GM19023 (cell line): ENCODE measurements around the gene NEK3.
"Not testable (repeated sequence)": the region's sequence is repeated elsewhere in the genome, so short reads cannot be mapped to it uniquely, and the experiment has no call there.

Experiments used
- ATAC-seq: cut with Tn5 transposase; IDR thresholded peaks from one replicate; pipeline ENCODE4 v1.9.1; 2021; ENCODE audit warnings: mild to moderate bottlenecking, moderate library complexity; ENCODE audit not compliant: unreplicated experiment

Gene NEK3

DNA sequence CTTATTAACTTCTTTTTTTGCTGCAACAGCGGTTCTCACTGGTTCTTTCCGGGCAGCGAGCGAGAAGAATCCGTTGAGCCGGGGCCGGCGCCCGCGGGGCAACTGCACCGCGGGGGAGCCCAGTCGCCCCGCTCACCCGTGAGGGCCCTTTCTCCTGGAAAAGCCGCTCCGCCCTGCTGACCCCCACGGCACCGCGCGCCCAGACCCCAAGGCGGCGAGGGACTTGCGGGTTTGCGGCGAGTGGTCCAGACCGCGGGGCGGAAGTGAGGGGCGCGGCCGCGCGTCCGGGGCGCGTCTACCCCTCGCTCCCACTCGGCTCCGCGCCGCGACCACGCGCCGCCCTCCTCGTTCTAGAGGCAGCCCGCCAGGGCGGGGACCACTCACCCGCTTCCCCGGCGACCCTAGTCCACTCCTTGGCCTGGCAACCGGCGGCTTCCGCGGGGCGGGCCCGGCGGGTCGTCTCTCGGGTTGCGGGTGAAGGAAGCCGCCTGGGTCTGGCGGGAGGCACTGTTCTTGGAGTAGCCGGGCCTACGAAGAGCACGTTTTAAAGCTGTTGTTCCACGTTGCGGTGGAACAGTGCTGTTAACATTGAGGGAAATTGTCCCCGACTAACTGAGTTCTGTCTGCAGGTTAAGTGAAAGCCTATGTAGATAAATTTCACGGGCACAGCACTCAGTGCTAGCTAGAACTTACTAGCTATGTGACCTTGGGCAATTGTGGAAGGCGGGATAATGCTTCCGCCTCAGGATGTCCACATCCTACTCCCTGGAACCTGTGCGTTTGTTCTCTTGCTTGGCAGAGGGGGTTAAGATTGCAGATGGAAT is at the start of gene NEK3:
NEK3 (minus strand) TSS at position 439 of the 824 bp plus-strand sequence. CDS start 3,406 bp downstream, outside the sequence.
- peak; percentile 84 for ATAC-seq

- not testable (repeated sequence) for ATAC-seq
These were observed 49.0 kb upstream of the NEK3 start for GRCh38 chr13:52208384-52208783.

DNA sequence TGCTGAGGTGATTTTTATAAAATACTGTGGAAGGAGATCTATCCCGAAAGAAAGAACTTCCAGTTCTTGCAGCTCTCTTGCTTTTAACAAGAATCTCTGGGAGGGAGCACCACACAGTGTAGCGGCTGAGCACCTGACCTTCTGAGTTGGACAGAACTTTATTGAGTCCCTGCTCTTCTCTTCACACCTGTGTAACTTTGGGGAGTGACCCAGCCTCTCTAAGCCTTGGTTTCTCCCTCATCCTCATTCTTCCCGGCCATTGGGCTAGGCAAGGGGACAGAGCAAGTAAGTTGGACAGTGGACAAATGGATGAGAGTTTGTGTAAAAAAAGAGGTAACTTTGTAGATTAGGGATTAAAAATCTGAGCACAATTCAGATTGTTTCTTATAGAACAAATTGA is 48.5 kb upstream of the NEK3 start:
- ATAC-seq: not testable (repeated sequence)

- ATAC-seq: not testable (repeated sequence)
These were observed 47.9 kb upstream of the NEK3 start for GRCh38 chr13:52207337-52207736.

GRCh38 chr13:52204546-52204945 is 45.1 kb upstream of the NEK3 start:
- ATAC-seq: not testable (repeated sequence)

GRCh38 chr13:52203864-52204263 is 44.5 kb upstream of the NEK3 start:
- not testable (repeated sequence) for ATAC-seq

DNA sequence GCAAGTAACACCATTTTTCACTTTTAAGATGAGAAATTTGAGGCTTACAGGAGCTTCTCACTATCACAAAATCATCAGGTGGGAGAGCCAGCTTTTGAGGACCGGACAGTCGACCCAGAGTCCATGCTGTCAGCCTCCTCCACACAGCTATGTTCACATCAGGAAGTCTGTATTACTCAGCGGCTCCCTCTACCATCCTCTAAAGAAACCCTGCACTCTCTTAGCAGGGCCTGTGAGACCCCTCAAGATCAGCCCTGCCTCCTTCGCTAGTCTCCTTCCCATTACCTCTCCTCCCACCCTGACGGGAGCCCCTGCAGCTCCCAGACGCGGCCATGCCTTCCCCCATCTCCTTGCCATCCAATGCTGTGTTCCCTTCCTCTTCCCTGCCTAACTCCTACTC is 43.1 kb upstream of the NEK3 start:
- not testable (repeated sequence) for ATAC-seq

DNA sequence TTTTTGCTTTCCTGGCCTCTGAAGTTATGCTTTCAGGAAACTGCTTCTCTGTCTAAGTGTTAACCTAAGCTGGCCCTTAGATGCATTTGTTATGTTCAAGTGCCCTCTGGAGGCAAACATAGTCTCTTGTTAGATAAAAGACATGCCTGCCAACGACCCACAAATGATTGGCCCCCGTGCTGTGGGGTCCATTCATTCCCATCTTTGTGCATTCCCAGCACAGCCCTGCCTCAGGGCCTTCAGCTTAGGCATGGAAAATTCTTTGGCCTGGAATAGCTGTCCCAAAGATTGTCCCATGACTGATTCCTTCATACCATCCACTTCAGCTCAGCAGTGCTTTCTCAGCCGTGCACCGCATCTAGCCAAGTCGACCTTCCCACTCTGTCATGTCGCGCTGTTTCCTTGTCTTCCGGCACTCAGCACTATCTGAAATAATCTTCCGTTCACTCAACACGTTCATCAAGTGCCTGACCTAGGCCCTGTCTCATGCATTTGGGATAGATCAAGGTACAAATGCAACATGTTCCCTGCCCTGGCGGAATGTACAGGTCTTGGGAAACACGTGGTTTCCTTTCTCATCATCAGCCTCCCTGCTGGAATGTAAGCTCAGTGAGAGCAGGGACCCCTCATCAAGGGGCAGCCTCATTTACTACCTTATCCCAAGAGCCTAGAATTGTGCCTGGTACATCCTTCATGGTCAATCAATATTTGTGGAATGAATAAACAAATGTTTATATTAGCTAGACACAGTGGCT is 42.2 kb upstream of the NEK3 start:
- peak; percentile 58 for ATAC-seq

DNA sequence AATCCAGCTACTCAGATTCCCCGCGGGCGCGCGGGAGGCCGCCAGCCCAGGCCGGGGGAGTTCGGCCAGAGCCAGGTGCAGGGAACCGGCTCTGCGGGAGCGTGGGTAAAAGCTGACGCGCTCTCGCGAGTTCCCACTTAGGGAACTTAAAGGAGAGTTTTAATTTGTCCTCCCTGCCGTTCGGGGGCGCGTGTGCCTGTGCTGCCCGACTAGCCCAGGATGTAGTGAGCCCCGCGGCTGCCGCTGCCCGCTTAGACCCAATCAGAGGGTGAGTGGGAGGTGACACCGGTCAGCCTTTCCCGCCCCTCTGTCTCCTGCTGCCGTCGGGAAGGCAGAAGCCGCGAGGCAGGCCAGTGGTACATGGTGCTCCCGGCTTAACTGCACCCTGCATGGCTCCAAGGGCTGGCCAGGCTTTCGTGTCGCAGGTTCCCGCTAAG is 36.0 kb upstream of the NEK3 start:
- peak; percentile 75 for ATAC-seq

DNA sequence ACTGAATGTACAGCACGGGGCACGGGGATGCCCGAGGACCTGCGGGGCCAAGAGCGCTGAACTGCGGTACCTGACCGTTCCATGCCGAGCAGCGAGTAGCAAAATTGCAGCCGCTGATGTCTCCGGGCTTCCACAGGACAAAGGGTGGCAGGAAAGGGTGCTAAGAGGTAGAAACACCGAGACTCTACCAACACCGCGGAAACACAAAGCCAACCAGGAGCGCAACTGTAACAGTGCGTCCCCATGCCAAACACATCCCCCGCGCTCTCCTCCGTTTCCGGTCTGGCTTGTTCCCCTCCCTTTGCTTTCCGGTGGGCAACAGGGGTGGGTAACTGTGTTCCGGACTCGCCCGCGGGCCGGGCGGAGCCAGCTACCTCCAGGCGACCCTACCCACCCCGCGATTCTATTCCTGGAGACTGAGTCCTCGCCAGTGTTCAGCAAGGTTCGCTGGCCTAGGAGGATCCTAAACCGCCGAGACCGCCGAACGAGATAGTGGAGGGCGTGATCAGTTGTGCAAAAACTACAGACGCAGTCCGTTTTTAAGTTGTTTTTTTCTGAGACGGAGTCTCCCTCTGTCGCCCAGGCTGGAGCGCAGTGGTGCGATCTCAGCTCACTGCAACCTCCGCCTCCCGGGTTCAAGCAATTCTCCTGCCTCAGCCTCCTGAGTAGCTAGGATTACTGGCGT is 34.9 kb upstream of the NEK3 start:
- peak; percentile 78 for ATAC-seq

GRCh38 chr13:52193587-52194183 is 34.3 kb upstream of the NEK3 start:
- not testable (repeated sequence) for ATAC-seq

- not testable (repeated sequence) for ATAC-seq
These were observed 28.2 kb upstream of the NEK3 start for GRCh38 chr13:52187424-52188187.

GRCh38 chr13:52187029-52187423 is 27.6 kb upstream of the NEK3 start:
- ATAC-seq: no peak

- ATAC-seq: not testable (repeated sequence)
These were observed 22.0 kb upstream of the NEK3 start for GRCh38 chr13:52181316-52181954.

DNA sequence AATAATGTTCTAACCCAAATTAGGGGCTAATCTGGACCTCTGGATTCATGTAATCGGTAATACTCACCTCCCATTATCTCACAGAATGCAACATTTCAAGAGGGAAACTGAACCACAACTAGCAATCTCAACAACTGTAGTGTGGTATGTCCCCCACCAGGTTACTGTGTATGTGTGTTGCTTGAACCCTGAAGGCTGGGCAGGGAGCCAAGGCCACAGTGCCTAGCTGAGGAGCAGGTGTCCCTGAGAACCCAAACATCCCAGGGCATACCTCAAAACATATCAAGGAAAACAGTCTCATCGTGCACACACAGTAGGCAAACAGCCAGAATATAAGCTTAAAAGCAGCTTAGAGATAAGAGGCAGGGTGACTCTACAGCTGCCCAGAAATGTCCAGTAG is 20.5 kb upstream of the NEK3 start:
- ATAC-seq: no peak

GRCh38 chr13:52177276-52177675 is 17.9 kb upstream of the NEK3 start:
- ATAC-seq: no peak

GRCh38 chr13:52173970-52174369 is 14.6 kb upstream of the NEK3 start:
- ATAC-seq: not testable (repeated sequence)

DNA sequence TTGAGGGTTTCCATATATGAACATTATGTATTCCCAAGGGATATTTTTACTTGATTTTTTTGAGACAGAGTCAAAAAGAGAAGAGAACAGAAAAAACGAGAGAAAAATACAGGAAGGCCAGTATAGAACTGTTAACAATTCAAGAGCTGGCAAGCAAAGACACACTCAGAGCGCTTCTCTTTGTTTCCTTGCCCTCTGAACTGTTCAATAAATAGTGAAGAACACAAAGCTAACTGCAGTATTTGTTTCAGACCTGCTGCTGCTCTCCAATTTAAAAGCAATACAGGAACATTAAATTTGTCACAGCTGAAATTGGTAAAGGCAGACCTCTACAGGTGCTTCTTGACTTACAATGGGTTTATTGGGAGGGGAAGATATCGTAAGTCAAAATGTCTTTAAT is 14.0 kb upstream of the NEK3 start:
- no peak for ATAC-seq

- ATAC-seq: not testable (repeated sequence)
These were observed 12.3 kb upstream of the NEK3 start for GRCh38 chr13:52171686-52172085.
